ENCODE measurements around the gene C9orf57.

DNA sequence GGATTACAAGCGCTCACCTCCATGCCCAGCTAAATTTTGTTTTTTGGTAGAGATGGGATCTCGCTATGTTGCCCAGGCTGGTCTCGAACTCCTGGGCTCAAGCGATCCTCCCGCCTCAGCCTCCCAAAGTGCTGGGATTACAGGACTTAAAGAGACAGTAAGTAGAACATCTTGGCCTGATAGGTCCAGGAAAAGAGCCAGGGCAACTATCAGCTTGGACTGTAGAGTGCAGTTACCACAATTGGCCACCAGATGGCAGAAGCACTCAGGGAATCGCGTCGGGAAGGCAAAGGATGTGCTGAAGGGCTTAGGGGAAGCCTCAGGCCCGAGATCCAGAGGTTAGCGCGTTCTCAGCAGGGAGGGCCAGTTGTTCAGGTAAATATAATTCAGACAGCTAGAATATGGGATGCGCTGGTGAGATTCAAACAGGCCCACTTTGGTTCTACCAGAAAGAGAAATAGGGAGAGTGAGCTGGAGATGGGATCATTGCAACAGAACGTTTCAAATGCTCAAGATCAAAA lies 21.5 kb downstream of the C9orf57 start:
- TF ChIP-seq GATA3 (IDR thresholded peaks at IDR 0.05; ENCODE audit: low read depth, low read length): no peak
- no peak for TF ChIP-seq GATA2 (IDR thresholded peaks at IDR 0.05; ENCODE audit: low read depth, low read length)
